ENCODE measurements around the gene CLASP1.

Gene CLASP1

DNA sequence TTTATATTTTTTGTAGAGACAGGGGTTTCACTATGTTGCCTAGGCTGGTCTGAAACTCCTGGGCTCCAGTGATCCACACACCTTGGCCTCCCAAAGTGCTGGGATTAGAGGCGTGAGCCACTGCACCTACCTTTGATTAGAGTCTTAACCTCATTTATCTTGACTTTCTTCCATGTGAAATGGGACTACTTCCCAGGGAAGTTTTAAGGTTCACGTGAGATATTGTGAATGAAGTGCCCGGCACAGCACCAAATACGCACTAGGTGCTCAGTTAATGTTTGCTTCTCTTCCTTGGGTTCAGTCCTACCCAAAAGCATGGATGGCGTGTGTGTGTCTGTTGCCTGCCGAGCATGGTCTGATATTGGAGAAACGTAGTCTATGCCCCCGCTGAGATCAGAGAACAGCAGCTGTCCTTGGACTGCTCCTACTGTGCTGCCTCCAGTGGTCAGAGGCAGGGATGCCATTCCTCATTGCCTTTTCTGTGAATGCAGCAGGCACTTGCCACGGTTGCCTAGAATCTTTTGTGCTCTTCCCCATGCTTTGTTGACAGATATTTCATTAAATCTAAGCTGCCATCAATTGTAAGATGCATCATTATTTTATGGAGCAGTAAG lies 351.9 kb downstream of the CLASP1 start:
- no peak for DNase-seq

DNA sequence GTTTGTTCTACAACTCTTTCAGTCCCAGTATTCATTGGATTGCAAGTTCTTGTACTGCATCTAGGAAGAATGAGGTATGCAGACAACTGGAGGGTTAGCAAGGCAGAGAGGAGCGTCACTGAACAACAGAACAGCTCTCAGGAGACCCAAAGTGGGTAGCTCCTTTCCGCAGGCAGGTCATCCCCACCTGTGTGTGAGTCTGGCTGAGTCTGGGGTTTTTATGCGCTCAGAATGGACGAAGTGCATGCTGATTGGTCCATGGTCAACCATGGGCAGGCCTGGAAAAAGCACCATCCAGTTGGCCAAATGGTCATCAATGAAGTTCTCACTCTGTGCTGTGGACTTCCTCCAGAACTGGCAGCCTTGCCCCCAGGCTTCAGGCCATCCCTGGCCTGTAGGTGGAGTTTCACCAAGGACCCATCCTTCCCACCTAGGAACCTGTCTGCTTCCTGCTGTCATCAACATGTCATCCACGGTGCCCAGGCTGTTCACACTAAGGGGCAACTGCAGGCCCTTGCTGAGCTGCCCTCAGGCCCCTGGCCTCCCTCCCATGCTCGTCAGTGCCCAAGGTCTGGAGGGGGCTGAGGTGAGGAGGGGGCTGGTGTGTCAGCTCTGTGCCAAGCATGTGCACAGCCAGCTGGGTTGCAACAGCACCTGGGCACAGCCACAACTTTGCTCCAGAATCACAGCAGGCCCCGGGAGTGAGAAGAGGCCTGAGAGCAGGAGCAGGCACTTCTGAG lies 353.2 kb downstream of the CLASP1 start:
- no peak for DNase-seq

DNA sequence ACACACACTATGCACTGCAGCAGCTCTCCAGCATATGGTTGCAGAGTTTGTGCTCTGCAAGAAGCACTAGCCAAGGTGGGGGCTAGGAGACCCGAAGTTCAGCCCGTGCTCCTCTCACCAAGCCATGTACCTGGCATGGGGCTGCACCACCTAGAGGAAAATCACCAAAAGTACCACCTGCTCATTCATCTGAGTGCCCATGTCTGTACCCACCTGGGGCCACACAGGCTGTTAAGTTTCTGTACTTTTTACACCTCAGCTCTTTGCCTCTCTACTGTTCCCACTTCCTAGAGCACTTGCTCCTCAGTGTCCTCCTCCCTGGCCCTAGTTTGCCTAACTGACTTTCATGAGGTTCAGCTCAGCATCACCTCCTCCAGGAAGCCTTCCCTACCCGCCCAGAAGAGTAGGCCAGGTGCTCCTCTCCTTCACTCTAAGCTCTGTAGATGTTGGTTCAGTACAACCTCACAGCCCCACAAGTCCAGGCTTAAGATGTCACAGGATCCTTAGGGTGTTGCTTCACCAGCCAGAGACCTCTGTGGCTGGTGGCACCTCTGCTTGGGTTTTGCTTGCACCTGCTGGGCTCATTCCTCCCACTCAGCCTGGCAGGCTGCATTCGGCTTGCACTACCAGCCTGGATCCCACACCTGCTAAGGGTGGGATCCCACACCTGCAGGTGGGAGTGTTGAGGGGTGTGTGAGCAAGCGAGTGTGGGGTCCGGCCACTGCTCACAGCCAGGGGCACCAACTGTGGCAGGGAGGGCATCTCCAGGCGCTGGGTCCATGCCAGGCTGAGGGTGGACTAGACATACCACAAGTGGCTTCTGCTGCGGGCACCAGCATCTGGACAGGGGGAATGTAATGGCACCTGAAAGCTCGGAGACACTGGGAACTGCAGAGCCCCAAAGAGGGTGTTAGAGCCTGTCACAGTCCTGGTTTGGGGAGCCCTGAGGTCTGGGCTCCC lies 354.1 kb downstream of the CLASP1 start:
- no peak for DNase-seq

DNA sequence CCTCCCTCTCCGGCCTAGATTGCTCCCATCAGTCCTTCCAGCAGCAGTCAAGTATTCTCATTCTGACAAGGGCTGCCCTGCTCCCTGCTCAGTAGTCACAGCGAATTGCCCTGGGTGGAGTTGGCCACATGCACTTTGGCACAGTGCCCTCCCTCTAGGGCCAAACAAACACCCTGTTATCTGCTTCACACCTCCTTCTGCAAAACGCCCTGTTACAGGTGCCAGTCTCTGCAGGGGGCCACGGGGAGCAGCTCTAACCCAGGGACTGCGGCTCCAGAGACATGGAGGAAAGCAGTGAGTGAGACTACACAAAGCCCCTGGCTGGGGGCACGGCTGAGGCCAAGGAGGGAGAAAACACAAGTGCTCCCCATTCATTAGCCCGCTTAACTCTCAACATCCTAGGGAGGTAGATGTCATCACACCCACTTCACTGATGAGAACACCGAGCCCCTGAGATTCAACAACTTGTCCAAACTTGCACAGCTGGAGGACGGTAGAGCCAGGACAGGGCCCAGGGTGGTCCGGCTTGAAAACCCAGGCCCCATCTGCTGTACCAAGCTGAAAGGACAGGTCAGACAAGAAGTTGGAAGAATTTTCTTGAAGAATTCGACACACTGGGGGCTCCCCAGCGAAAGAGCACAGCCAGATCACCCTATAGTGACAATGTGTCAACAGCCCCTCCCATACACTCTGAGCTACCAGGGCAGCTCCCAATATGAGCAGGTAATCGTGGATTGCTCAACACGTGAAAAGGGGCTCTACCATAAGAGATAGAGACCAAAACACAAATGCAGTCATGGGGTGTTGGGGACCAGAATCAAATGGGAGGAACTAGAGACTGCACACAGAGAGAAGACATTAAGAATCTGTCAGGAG lies 355.6 kb downstream of the CLASP1 start:
- no peak for DNase-seq

DNA sequence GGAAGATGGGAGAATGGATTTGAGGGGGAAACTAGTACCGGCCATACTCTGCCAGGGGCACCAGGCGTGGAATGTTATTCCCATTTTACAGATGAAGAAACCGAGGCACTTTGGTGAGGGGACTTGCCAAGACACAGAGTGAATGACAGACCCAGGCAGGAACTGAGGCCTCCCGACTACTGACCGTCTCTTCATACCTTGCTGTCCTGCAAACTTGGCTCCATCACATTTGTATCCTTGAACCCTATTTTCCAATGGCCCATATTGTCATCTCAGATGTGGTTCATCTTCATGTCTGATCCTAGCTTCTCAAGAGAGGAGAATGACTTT lies 358.0 kb downstream of the CLASP1 start:
- no peak for DNase-seq

- no peak for DNase-seq
Observed at GRCh38 chr2:121289271-121289670, 360.0 kb downstream of the CLASP1 start.

- DNase-seq: no peak
Observed at GRCh38 chr2:121288454-121289231, 360.6 kb downstream of the CLASP1 start.

DNA sequence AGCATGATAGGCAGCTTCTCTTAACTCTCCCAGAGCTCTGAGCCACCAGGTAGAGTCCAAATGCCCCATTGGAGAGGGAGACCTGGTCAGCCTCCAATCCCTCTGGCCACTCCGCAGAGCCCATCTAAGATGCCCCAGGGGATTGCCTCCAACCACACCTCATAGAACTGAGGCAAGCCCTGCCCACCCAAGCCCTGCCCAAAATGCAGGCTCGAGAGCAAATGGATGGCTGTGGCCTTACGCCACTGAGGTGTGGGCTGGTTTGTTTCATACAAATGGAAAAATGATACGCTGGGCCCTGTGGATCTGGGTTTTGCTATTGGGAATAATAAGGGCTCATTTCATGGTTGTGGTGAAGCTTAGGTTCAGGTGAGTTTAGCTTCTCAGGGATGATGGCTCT lies 361.3 kb downstream of the CLASP1 start:
- DNase-seq: no peak
